PFSK-1 (cell line): ENCODE results near the gene SLC24A3.

Experiments
- POLR2AphosphoS5 ChIP-seq: IDR thresholded peaks from 2 replicates; pipeline ENCODE4 v1.6.1; 2012; ENCODE audit warnings: low read depth, mild to moderate bottlenecking, control low read depth, low read length, moderate library complexity
- TF ChIP-seq, protein P1 (sequence below), 2 experiments: IDR thresholded peaks; 2 replicates each; pipeline versions ENCODE4 v1.6.1 to v1.8.0; 2011 to 2012; ENCODE audit warnings: low read depth in 2 of 2, low read length in 2 of 2, control low read depth in 1 of 2, inconsistent platforms in 1 of 2, mild to moderate bottlenecking in 1 of 2, moderate library complexity in 1 of 2; ENCODE audit not compliant: insufficient read depth in 1 of 2

GRCh38 chr20:19735446-19735845 lies 523.0 kb downstream of the SLC24A3 start:
- 0 out of 2 replicates have a peak, but pooled peaks have one; percentile 16 for TF ChIP-seq POLR2AphosphoS5
- TF ChIP-seq, protein P1, sequence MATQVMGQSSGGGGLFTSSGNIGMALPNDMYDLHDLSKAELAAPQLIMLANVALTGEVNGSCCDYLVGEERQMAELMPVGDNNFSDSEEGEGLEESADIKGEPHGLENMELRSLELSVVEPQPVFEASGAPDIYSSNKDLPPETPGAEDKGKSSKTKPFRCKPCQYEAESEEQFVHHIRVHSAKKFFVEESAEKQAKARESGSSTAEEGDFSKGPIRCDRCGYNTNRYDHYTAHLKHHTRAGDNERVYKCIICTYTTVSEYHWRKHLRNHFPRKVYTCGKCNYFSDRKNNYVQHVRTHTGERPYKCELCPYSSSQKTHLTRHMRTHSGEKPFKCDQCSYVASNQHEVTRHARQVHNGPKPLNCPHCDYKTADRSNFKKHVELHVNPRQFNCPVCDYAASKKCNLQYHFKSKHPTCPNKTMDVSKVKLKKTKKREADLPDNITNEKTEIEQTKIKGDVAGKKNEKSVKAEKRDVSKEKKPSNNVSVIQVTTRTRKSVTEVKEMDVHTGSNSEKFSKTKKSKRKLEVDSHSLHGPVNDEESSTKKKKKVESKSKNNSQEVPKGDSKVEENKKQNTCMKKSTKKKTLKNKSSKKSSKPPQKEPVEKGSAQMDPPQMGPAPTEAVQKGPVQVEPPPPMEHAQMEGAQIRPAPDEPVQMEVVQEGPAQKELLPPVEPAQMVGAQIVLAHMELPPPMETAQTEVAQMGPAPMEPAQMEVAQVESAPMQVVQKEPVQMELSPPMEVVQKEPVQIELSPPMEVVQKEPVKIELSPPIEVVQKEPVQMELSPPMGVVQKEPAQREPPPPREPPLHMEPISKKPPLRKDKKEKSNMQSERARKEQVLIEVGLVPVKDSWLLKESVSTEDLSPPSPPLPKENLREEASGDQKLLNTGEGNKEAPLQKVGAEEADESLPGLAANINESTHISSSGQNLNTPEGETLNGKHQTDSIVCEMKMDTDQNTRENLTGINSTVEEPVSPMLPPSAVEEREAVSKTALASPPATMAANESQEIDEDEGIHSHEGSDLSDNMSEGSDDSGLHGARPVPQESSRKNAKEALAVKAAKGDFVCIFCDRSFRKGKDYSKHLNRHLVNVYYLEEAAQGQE (IDR thresholded peaks at IDR 0.05; ENCODE audit: insufficient read depth in 1 of 2, low read depth in 2 of 2, low read length in 2 of 2) = peak in 1 of 2 experiments; percentile 49; a peak in 1 of 4 replicates
